CD4-positive, alpha-beta T cell treated with Interleukin-21 for 1 hour (primary cell): Measurements from ENCODE around the gene GNG12.

Experiments
- DNase-seq: peaks from one replicate; pipeline ENCODE4 v3.0.0-alpha.2; 2020

Gene GNG12

GRCh38 chr1:67832737-67833601 is at the start of gene GNG12:
Gene GNG12, minus strand, starts transcription at chr1:67833467. Its CDS starts 125,781 bp downstream, at chr1:67707686.
- no peak for DNase-seq

GRCh38 chr1:67882196-67882958 is 49.1 kb upstream of the GNG12 start:
- DNase-seq = no peak

- no peak for DNase-seq
These were observed 46.9 kb upstream of the GNG12 start for GRCh38 chr1:67880056-67880601.

- no peak for DNase-seq
These were observed 46.2 kb upstream of the GNG12 start for GRCh38 chr1:67879485-67879884.

GRCh38 chr1:67874501-67875111 is 41.3 kb upstream of the GNG12 start:
- DNase-seq = no peak

- DNase-seq = no peak
These were observed 36.0 kb upstream of the GNG12 start for GRCh38 chr1:67869233-67869632.

- DNase-seq = no peak
These were observed 30.4 kb upstream of the GNG12 start for GRCh38 chr1:67863637-67864036.

GRCh38 chr1:67862685-67863084 is 29.4 kb upstream of the GNG12 start:
- no peak for DNase-seq

- DNase-seq = no peak
These were observed 28.7 kb upstream of the GNG12 start for GRCh38 chr1:67861856-67862516.

- no peak for DNase-seq
These were observed 27.5 kb upstream of the GNG12 start for GRCh38 chr1:67860776-67861175.

- DNase-seq = no peak
These were observed 23.7 kb upstream of the GNG12 start for GRCh38 chr1:67856921-67857320.

GRCh38 chr1:67855961-67856360 is 22.7 kb upstream of the GNG12 start:
- no peak for DNase-seq

- DNase-seq = no peak
These were observed 22.2 kb upstream of the GNG12 start for GRCh38 chr1:67855444-67855843.

- DNase-seq = no peak
These were observed 20.4 kb upstream of the GNG12 start for GRCh38 chr1:67853704-67854103.

- DNase-seq = no peak
These were observed 18.5 kb upstream of the GNG12 start for GRCh38 chr1:67851800-67852199.

- DNase-seq = no peak
These were observed 17.4 kb upstream of the GNG12 start for GRCh38 chr1:67850611-67851075.

GRCh38 chr1:67850151-67850551 is 16.9 kb upstream of the GNG12 start:
- DNase-seq = no peak

GRCh38 chr1:67847466-67847865 is 14.2 kb upstream of the GNG12 start:
- no peak for DNase-seq

GRCh38 chr1:67846538-67846937 is 13.3 kb upstream of the GNG12 start:
- DNase-seq = no peak

GRCh38 chr1:67844988-67845387 is 11.7 kb upstream of the GNG12 start:
- DNase-seq = no peak

- DNase-seq = no peak
These were observed 10.5 kb upstream of the GNG12 start for GRCh38 chr1:67843746-67844145.

GRCh38 chr1:67843331-67843730 is 10.1 kb upstream of the GNG12 start:
- no peak for DNase-seq

- no peak for DNase-seq
These were observed 7.2 kb upstream of the GNG12 start for GRCh38 chr1:67840449-67840848.
